NCI-H524 treated with DMSO at 0.1 percent for 48 hours (cell line): ENCODE measurements around the gene CXCL6.

Experiments
- DNase-seq: peaks from one replicate; lab custom pipeline; 2025; lab: John Stamatoyannopoulos, UW

The CXCL6 gene

DNA sequence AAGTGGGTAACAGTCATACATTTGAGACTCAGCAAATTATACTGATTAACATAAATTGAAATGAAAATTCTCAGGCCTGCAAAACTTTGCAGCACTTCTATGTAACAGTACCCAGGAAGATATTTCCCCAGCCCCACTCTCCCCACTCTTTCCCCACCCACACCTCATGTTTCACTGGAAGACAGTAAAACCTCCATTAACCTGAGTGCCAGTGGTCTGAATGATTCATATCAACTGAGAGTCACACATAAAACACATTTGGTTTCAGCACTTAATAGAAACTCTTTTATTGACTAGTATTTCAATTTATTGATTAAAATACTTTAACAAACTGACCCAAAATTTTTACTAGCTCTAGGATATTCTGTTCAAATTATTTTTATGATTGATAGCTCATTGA is 6.9 kb downstream of the CXCL6 start:
- DNase-seq, result no peak

DNA sequence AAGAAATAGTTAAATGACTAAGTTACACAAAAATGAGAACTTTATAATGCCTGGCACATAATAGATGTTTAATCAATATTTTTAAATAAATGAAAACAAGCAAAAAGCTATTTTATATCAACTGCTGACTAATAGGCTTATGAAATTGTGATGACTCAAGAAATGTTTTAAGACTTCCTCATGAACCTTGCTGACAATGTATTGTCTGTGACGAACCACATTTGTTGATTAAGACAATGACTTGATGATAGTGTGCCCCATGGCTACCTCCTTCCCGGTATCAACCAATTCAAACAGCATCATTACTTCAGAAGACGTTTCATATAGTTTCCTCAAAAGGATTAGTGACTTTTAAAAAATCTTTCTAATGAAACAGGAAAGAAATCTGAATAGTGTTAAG is 7.9 kb downstream of the CXCL6 start:
- DNase-seq, result no peak

DNA sequence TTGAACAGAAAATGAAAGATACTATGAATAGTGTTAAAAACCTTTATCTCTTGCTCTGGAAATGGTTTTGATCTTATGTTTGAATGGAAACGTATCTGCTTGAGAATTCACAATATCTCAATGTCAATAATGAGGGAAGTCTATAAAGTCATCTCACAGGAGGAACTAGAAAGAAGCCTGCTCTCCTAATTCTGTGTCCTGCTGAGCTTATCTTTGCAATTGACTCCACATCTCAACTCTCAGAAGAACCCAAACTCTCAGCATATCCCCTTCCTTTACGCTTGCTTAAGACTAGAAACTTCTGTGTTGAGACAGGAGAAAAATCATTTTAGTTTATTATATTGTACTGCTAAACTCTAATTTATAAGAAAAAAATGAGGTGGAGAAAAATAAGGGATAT is 8.3 kb downstream of the CXCL6 start:
- no peak for DNase-seq

DNA sequence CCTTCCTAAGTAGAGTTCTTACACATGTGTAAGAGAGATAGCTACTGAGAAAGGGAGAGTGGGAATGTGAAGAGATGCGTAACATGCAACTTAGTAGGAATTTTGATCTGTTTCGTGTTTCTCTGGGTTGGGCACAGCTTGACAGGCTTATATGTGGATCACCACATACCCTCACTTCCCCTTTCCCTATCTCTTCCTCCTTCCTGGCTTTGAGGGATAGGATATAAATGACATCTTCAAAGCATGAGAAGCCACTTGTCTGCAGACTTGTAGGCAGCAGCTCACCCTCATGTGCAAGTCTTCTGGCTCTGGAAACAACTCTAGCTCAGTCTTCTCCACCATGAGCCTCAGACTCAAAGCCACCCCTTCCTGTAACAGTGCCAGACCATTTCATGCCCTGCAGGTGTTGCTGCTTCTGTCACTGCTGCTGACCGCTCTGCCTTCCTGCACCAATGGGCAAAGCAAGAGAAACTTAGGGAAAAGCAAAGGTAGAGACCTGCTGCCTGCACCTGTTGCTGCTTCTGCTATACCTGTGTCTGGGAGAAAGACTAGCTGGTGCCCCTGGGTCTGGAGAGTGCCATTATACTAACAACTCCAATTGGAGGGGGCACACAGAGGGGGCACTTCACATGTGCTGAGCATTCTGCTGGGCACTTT is 11.2 kb downstream of the CXCL6 start:
- no peak for DNase-seq

DNA sequence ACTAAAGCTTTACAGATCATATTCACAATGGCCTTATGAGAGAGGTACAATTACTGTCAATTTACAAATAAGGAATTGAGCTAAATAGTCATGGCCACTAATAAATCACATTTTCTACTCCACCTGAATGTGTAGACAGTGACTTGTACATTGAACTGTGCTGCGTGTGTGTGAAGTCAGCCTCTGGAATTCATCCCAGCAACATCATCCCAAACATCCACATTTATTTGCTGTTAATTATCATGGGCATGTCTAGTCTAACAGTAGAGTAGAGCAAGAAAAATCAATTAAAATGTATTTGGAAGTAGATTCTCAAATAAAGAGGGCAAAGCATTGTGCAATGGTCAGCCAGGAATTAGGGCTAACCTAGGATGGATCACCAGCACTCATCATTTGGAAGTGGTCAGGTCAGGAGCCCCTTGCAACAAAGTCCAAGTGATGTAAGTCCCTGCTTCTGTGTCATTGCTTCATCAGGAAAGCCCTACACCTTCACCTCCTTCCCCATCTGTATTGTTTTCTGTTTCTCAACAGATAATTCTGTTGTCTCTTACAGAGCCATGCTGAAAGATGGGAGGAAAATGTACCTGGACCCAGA is 11.8 kb downstream of the CXCL6 start:
- no peak for DNase-seq

DNA sequence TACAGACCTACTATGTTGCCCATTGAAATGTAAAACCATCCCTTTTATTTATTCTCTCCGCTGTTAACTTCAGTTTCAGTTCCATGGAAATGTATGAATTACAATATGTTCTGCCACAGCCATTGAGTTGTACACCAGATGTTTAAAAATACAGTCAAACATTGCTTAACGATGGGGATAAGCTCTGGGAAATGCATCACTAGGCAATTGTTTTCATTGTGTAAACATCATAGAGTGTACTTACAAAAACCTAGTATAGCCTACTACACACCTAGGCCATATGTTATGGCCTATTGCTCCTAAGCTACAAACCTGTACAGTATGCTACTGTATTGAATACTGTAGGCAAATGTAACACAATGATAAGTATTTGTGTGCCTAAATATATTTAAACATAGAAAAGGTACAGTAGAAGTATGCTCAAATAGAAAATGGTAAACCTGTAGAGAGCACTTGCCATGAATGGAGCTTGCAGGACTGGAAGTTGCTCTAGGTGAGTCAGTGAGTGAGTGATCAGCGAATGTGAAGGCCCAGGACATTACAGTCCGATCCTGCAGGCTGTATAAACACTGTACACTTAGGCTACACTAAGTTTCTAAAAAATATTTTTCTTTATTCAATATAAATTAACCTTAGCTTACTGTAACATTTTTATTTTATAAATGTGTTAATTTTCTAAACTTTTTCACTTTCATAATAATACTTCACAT is 13.9 kb downstream of the CXCL6 start:
- no peak for DNase-seq

DNA sequence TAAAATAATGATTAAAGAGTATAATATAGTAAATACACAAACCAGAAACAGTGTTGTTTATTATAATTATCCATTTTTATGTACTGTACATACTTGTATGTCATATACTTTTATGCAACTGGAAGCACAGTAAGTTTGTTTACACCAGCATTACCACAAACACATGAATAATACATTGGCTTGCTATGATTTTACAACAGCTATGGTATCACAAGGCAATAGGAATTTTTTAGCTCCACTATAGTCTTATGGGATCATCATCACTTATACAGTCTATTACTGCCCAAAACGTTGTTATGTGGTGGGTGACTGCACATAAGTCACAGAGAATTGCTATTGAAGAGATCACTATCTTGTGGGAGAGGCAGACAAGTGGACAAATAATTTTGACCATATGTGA is 14.8 kb downstream of the CXCL6 start:
- no peak for DNase-seq

DNA sequence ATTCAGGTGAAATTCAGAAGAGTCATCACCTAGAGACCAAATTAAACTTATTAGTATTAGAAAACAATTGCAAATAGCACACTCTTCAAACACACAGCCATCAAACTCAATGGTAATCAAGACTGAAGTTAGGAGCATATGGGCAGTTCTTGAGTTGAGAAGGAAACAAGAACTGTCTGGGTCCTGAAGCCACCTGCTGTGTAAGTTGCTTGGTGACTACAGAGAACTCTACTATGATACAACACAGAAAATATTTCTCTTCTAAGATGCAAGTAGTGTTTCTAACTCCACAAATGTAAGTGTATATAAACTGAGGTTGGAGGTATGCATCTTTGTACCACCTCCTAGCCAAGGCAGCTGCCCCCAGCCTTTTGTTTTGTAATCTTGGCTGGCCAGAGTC is 16.3 kb downstream of the CXCL6 start:
- DNase-seq, result no peak

DNA sequence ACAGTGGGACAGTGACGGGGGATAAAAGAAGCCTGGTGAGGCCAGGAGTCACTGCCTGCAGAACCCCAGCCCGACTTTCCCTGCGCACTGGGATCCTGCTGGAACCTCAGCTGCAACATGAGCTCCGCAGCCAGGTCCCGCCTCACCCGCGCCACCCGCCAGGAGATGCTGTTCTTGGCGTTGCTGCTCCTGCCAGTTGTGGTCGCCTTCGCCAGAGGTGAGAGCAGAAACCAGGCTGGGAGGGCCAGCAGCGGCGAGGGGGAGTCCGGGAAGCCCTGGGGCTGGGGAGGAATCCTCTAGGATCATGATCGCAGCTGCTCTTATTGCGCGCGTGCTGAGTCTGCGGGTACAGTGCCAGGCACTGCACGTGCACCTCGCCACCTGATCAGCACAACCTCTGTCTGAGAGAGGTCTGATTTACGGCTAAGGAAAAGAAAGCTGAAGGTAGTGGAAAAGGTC is 16.8 kb downstream of the CXCL6 start, which contains the start of gene PF4V1:
PF4V1 (plus strand) TSS at position 51 of the 459 bp plus-strand sequence; CDS start at position 118, 67 bp downstream.
- DNase-seq, result no peak

DNA sequence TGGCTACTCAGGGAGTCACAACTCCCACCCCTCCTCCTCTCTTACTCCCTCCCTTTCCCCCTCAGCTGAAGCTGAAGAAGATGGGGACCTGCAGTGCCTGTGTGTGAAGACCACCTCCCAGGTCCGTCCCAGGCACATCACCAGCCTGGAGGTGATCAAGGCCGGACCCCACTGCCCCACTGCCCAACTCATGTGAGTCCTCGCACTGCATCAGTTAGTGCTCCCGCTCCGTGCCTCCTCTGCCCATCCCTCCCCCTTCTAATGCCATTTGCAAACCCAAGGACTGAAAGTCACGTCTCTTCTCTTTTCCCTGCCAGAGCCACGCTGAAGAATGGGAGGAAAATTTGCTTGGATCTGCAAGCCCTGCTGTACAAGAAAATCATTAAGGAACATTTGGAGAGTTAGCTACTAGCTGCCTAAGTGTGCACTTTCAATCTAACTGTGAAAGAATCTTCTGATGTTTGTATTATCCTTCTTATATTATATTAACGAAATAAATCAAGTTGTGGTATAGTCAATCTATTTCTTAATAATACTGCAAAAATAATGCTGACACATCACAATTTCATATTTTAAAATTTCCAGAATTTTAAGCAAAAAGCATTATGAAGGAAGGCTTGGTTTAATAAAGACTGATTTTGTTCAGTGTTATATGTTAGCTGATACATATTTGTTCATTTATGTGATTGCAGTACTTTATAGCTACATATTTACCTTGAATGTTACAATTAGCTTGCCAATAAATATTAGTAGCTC is 17.4 kb downstream of the CXCL6 start:
- no peak for DNase-seq

DNA sequence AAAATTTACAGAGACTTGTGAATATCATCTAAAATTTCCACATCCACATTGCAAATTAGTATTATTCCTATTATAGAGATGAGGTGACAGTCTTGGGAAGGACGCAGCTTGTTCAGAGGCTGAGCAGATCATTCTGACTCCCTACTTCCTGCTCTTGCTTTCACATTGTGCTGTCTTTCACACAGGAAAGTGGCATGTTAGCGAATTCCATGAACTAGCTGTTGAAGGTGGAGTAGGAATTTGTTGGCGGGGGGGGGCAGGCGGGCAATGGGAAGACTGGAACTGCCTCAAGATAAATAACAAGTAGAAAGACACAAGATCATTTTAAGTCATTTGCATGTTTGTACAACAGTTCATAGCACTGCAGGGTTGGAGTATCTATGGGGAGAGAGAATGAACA is 18.9 kb downstream of the CXCL6 start:
- DNase-seq, result no peak

DNA sequence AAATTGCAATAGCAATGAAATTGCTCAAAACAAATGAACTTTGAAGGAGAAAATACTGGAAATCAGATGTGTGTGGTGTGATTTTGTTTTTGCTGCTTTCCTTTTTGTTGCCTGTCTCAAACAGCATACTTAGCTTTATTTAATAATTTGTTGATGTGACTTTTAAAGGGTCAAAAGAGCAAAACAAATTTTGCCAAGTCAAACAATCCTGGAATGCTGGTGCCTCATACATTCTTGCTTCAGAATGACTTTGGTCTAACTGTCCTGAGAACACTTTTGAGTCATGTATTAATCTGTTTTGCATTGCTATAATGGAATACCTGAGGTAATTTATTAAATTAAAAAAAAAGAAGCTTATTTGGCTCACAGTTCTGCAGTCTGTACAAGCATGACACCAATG is 20.0 kb downstream of the CXCL6 start:
- DNase-seq, result no peak

DNA sequence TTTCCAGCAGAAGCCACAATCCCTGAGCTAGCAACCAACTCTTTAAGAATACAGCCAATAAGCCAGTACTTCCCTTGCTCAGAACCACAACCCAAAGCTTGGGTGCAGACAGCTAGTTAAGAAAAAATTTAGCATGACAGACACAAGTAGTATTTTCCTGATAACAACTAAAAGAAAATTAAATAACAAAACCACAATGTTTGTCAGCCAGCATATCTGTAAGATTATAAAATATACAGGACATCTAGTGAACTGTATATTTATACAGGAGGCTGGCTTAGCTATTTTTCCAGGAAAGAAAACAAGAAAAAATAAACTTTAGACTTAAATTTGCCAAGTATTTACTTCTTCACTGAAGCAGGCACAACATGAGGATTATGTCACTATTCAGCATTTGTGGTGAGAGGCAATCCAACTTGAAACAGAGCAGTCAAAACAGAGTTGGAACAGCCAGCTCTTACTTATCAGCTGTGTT is 23.2 kb downstream of the CXCL6 start:
- no peak for DNase-seq

DNA sequence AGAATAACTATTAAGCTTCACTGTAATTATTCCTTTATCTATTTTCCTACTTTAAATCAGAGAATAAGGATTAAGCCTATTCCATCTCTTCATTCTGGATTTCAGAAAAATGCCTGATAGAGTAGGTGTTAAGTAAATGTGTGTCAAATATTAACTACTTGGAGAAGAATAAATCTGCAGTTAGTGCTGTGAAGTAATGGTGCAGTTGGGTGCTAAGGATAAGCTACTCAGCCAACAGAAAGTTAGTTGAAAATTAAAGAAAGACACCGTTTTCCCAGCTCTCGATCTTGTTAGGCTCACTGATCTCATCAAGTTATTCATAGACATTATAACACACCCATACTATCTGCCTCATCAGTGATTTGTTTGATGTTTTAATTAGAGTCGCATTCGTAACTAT is 23.7 kb downstream of the CXCL6 start:
- no peak for DNase-seq

DNA sequence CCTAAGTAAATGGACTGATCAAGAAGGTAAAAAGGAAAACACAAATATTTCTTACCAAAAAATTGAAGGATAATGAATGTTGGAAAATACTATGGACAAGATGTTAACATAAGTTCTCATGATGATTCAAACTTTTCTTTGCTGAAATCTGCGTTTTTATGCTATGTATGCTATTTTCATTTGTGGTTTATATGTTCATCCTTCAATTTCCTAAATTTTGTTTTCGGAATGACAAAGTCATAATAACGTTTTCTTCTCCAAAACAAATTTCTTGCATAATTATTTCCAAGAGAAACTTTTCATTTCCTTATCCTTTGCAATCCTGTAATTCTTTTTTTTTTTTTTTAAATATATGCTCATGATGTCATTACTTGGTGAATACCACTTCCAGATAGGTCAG is 24.4 kb downstream of the CXCL6 start:
- DNase-seq, result no peak

DNA sequence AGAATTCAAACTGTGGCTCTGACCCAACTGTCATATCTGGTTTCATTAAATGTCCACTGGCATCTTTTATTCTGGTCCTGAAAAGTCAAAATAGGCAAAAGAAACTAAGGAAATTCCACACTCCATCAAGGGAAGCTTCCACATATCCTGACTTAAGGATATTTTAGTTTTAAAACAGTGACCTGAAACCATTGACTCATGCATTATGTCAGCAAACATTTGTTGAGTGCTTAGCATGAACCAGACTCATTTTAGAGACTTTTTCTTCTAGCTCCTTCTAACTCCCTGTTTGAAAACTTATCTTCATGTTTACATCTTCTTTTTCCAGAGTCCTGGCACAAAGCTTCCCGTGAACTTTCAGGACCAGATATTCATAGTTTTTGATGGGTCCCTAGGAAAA is 25.8 kb downstream of the CXCL6 start:
- DNase-seq, result no peak

DNA sequence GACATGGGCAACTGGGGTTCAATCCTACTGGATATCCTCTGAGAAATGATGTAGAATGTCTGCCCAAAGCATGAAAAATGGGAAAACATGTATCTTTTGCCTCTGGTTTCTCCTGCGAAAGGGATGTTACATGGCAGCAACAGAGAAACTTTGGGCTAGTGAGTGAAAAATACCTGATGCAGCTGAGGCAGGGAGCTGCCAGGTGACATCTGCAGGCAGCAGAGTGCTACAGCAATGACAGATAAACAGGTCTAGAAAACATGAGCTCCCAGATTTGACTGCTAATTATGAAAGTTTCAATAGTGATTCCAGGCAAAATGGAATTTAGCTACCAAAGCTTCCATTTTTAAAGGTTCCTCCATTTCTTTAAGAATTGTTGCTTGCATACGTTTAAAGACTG is 27.9 kb downstream of the CXCL6 start:
- no peak for DNase-seq

DNA sequence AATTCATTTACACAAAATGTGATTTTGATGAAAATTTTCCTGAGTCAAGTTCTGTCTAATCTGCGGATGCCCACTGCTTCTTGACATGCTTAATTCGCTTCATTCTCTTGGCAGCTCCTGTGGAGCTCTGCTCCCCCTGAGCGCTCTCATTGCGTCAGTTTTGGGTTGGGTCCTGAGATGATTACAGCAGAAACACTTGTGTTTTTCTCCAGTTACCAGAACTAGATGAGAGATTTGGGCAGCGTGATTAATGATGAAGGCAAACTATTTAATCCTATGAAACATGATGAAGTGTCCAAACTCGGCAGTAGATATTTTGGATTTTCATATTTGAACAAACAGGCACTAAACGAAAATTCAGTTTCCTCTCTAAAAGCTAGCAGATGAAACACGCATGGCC is 28.5 kb downstream of the CXCL6 start:
- no peak for DNase-seq

DNA sequence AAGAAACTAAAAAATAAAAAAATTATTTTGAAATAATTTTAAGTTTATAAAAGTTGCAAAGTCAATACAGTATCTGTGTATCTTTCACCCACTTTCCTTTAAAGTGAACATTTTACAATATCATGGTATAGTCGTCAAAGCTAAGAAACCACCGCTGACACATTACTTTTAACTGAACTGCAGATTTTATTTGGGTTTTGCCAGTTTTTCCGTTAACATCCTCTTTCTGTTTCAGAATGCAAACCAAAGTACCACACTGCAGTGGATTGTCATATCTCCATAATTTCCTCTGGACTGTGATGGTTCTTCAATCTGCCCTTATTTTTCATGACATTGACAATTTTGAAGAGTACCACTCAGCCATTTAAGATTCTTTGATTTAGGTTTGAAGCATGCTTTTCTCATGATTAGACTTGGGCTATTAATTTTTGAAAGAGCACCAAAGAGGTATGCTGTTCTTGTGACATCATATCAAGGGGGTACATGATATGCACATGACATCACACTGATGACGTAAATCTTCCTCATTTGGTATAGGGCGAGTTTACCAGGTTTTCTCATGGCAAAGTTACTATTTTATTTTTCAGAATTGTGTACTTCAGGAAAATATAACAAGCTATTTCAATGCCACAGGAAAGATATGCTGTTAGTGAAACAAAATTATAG is 29.1 kb downstream of the CXCL6 start:
- no peak for DNase-seq

DNA sequence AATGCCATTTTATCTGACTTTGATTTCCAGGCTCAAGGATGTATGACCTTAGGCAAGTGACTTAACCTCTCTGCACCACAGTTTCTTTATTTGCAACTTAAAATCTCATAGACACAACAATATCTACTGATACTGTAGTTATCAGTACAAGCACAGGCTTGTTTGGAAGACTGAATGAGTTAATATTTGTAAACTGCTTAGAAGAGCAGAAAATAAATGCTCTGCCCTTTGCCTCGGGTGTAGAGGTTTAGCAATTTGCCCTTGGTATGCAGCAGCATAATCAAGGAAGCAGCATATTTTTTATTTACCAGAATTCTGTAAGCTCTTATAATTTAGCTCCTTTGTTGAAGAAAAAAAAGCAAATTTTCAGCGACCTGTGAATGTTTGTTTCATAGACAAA is 29.8 kb downstream of the CXCL6 start:
- no peak for DNase-seq

DNA sequence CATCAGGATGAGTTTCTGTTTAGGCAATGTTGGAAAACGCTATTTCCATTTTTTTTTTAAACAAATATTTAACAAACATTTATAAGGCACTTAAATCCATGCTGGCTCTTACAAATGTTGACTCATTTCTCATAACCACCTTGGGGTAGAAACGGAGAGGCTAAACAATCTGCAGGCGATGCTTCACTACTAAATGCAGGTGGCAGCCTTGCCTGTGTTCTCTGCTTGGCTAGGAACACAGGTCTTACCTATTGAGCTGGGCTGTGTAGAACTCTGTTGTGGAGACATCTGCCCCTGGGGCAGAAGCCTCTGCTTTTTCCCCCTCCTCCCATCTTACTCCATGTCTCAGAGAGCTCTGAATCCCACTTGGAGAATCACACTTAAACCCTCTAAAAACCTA is 31.3 kb downstream of the CXCL6 start:
- DNase-seq, result no peak
